Testis (tissue), 2 donors: ENCODE measurements around the gene FOXO6.

ENCODE experiments used
- POLR2A ChIP-seq: fragments of 450-650 bp; IDR thresholded peaks from one replicate; pipeline ENCODE4 v1.6.1; 2017; ENCODE audit warnings: antibody characterized with exemption, mild to moderate bottlenecking, moderate library complexity
- TF ChIP-seq, protein P1 (sequence below), 3 experiments: fragments of 450-650 bp in 2 of 3; fragments of 200-600 bp in 1 of 3; sonication (generic) in 1 of 3; IDR thresholded peaks; one replicate each; pipeline ENCODE4 v1.5.1; 2016 to 2019; ENCODE audit warnings: antibody characterized with exemption in 3 of 3, mild to moderate bottlenecking in 2 of 3, moderate library complexity in 1 of 3

DNA sequence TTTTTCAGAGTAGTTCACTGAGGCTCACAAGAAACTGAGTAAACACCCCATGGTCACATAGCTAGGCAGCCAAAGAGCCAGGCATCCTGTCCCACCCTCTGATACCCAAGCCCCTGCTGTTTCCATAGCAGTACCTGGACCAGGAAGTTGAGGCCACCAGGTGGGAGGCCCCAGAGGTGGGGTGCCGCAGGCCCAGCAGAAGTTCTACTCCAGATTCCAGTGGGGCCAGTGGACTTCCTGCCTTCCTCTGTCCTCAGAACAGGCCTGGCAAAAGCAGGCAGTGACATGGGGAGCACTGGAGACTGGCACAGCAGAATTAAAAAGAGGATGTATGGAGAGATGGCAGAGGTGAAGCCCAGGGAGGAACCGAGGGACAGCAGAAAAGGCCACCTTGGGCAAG is 19.0 kb downstream of the FOXO6 start:
- TF ChIP-seq, protein P1, sequence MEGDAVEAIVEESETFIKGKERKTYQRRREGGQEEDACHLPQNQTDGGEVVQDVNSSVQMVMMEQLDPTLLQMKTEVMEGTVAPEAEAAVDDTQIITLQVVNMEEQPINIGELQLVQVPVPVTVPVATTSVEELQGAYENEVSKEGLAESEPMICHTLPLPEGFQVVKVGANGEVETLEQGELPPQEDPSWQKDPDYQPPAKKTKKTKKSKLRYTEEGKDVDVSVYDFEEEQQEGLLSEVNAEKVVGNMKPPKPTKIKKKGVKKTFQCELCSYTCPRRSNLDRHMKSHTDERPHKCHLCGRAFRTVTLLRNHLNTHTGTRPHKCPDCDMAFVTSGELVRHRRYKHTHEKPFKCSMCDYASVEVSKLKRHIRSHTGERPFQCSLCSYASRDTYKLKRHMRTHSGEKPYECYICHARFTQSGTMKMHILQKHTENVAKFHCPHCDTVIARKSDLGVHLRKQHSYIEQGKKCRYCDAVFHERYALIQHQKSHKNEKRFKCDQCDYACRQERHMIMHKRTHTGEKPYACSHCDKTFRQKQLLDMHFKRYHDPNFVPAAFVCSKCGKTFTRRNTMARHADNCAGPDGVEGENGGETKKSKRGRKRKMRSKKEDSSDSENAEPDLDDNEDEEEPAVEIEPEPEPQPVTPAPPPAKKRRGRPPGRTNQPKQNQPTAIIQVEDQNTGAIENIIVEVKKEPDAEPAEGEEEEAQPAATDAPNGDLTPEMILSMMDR (IDR thresholded peaks at IDR 0.05): no peak
- no peak for TF ChIP-seq POLR2A
